IgD-negative memory B cell (primary cell): Measurements from ENCODE around the gene PVALEF. TPM values are rescaled to one million over a fixed set of nuclear protein-coding genes. Genes with fewer than 3 reads are reported as not detected.

Experiments
- H3K27ac Mint-ChIP-seq, 3 donors: one replicate each; pipeline ENCODE4 v1.8.0; 2020 to 2022; ENCODE audit warnings: mild to moderate bottlenecking in 3 of 3, mixed read lengths in 3 of 3, moderate library complexity in 1 of 3
- H3K27me3 Mint-ChIP-seq: one replicate; pipeline ENCODE4 v1.8.0; 2021; ENCODE audit warnings: mixed read lengths
- H3K36me3 Mint-ChIP-seq: one replicate; pipeline ENCODE4 v1.8.0; 2020; ENCODE audit warnings: mild to moderate bottlenecking, mixed read lengths
- H3K4me1 Mint-ChIP-seq, 3 donors: one replicate each; pipeline ENCODE4 v1.8.0; 2020 to 2022; ENCODE audit warnings: mixed read lengths in 3 of 3, mild to moderate bottlenecking in 1 of 3
- H3K4me3 Mint-ChIP-seq, 4 donors: one replicate each; pipeline ENCODE4 v1.8.0; 2020 to 2022; ENCODE audit warnings: mild to moderate bottlenecking in 4 of 4, mixed read lengths in 4 of 4, moderate library complexity in 3 of 4
- H3K9me3 Mint-ChIP-seq, 3 donors: one replicate each; pipeline ENCODE4 v1.8.0; 2020 to 2021; ENCODE audit warnings: mixed read lengths in 3 of 3, mild to moderate bottlenecking in 1 of 3
- polyA plus RNA-seq: library from polyadenylated mRNA; unstranded; fragments of 300-500 nt; fragmentation: Illumina TruSeq; gene quantifications from one replicate; pipeline ENCODE4 v1.2.3, GENCODE V29; 2021

Gene PVALEF
- polyA plus RNA-seq, 1 donor from 2014 or later, result not detected

GRCh38 chr17:81160747-81161453 is 4.4 kb upstream of the PVALEF start:
- H3K4me3 Mint-ChIP-seq, result peak overlapping the region in 1 of 4 donors; percentile 17

GRCh38 chr17:81161536-81161935 is 3.8 kb upstream of the PVALEF start:
- H3K9me3 Mint-ChIP-seq, result no peaks in the 10 kb centered on the region
- no peak overlapping the region for H3K4me3 Mint-ChIP-seq
- peaks cover 24% of the 10 kb centered on the region for H3K27me3 Mint-ChIP-seq
- no peaks in the 10 kb centered on the region for H3K36me3 Mint-ChIP-seq
- peaks cover 0 to 2% (median 0%) of the 10 kb centered on the region in 3 donors for H3K4me1 Mint-ChIP-seq
- no peak overlapping the region for H3K27ac Mint-ChIP-seq

More at GRCh38 chr17:81160747-81161453, 4.4 kb upstream of the PVALEF start:
- H3K9me3 Mint-ChIP-seq, result no peaks in the 10 kb centered on the region
- H3K27ac Mint-ChIP-seq, result no peak overlapping the region
- H3K4me1 Mint-ChIP-seq, result peaks cover 0 to 2% (median 0%) of the 10 kb centered on the region in 3 donors
- no peaks in the 10 kb centered on the region for H3K36me3 Mint-ChIP-seq
- H3K27me3 Mint-ChIP-seq, result peaks cover 24% of the 10 kb centered on the region

GRCh38 chr17:81161972-81162371 is 3.3 kb upstream of the PVALEF start:
- Mint-ChIP-seq H3K36me3 (no peaks in the 10 kb centered on the region), H3K4me3 (no peak overlapping the region), H3K4me1 (peaks cover 0 to 2% (median 0%) of the 10 kb centered on the region in 3 donors), H3K27me3 (peaks cover 24% of the 10 kb centered on the region), H3K9me3 (no peaks in the 10 kb centered on the region), H3K27ac (no peak overlapping the region)

GRCh38 chr17:81162491-81162890 is 2.8 kb upstream of the PVALEF start:
- no peak overlapping the region for H3K27ac Mint-ChIP-seq
- H3K9me3 Mint-ChIP-seq, result no peaks in the 10 kb centered on the region
- H3K4me1 Mint-ChIP-seq, result peaks cover 0 to under 1% (median 0%) of the 10 kb centered on the region in 3 donors
- H3K4me3 Mint-ChIP-seq, result no peak overlapping the region
- peaks cover 27% of the 10 kb centered on the region for H3K27me3 Mint-ChIP-seq
- H3K36me3 Mint-ChIP-seq, result no peaks in the 10 kb centered on the region

GRCh38 chr17:81163051-81163695 is 2.1 kb upstream of the PVALEF start:
- H3K4me3 Mint-ChIP-seq, result no peak overlapping the region
- H3K36me3 Mint-ChIP-seq, result no peaks in the 10 kb centered on the region
- H3K27ac Mint-ChIP-seq, result no peak overlapping the region
- H3K9me3 Mint-ChIP-seq, result no peaks in the 10 kb centered on the region
- H3K27me3 Mint-ChIP-seq, result peaks cover 27% of the 10 kb centered on the region
- H3K4me1 Mint-ChIP-seq, result no peaks in the 10 kb centered on the region

GRCh38 chr17:81163703-81164370 is 1.5 kb upstream of the PVALEF start:
- peaks cover 27% of the 10 kb centered on the region for H3K27me3 Mint-ChIP-seq
- H3K4me3 Mint-ChIP-seq, result peak overlapping the region in 1 of 4 donors; percentile 48
- H3K9me3 Mint-ChIP-seq, result no peaks in the 10 kb centered on the region
- H3K36me3 Mint-ChIP-seq, result no peaks in the 10 kb centered on the region
- no peak overlapping the region for H3K27ac Mint-ChIP-seq
- no peaks in the 10 kb centered on the region for H3K4me1 Mint-ChIP-seq

- Mint-ChIP-seq H3K27ac (no peak overlapping the region), H3K9me3 (no peaks in the 10 kb centered on the region), H3K4me3 (peak overlapping the region in 1 of 4 donors; percentile 57), H3K4me1 (no peaks in the 10 kb centered on the region), H3K27me3 (peaks cover 27% of the 10 kb centered on the region), H3K36me3 (no peaks in the 10 kb centered on the region)
Observed at GRCh38 chr17:81164371-81165245, 699 bp upstream of the PVALEF start.

- Mint-ChIP-seq H3K4me1 (no peaks in the 10 kb centered on the region), H3K4me3 (peak within 1 kb of the TSS in 1 of 4 donors; percentile 57)
Observed at GRCh38 chr17:81166033-81166492, 756 bp downstream of the PVALEF start, which contains the start of gene AATK. TSS of gene AATK (minus strand) at chr17:81166221. CDS start at chr17:81165992, 229 bp downstream.

GRCh38 chr17:81167194-81167524 is 1.9 kb downstream of the PVALEF start:
- H3K27ac Mint-ChIP-seq, result no peak overlapping the region
- no peaks in the 10 kb centered on the region for H3K36me3 Mint-ChIP-seq
- H3K27me3 Mint-ChIP-seq, result peaks cover 24% of the 10 kb centered on the region
- no peaks in the 10 kb centered on the region for H3K9me3 Mint-ChIP-seq
- no peaks in the 10 kb centered on the region for H3K4me1 Mint-ChIP-seq
- no peak overlapping the region for H3K4me3 Mint-ChIP-seq

More at GRCh38 chr17:81166033-81166492, 756 bp downstream of the PVALEF start, which contains the start of gene AATK:
- H3K27me3 Mint-ChIP-seq, result peaks cover 27% of the 10 kb centered on the region
- no peak within 1 kb of the TSS for H3K27ac Mint-ChIP-seq
- H3K9me3 Mint-ChIP-seq, result no peaks in the 10 kb centered on the region
- H3K36me3 Mint-ChIP-seq, result no peaks in the 10 kb centered on the region

GRCh38 chr17:81167638-81168037 is 2.3 kb downstream of the PVALEF start:
- H3K36me3 Mint-ChIP-seq, result no peaks in the 10 kb centered on the region
- H3K4me1 Mint-ChIP-seq, result no peaks in the 10 kb centered on the region
- no peaks in the 10 kb centered on the region for H3K9me3 Mint-ChIP-seq
- H3K27ac Mint-ChIP-seq, result no peak overlapping the region
- H3K27me3 Mint-ChIP-seq, result peaks cover 24% of the 10 kb centered on the region
- H3K4me3 Mint-ChIP-seq, result no peak overlapping the region

GRCh38 chr17:81169870-81170309 is 4.6 kb downstream of the PVALEF start:
- Mint-ChIP-seq H3K9me3 (peaks cover 0 to under 1% (median 0%) of the 10 kb centered on the region in 3 donors), H3K27me3 (peaks cover 10% of the 10 kb centered on the region), H3K36me3 (no peaks in the 10 kb centered on the region), H3K27ac (no peak overlapping the region), H3K4me3 (no peak overlapping the region), H3K4me1 (no peaks in the 10 kb centered on the region)

GRCh38 chr17:81170727-81171494 is 5.6 kb downstream of the PVALEF start:
- Mint-ChIP-seq H3K27me3 (peaks cover 4% of the 10 kb centered on the region), H3K4me3 (no peak overlapping the region), H3K27ac (no peak overlapping the region), H3K4me1 (no peaks in the 10 kb centered on the region), H3K36me3 (no peaks in the 10 kb centered on the region), H3K9me3 (peaks cover 0 to 9% (median 4%) of the 10 kb centered on the region in 3 donors)

- no peak overlapping the region for H3K27ac Mint-ChIP-seq
- H3K4me1 Mint-ChIP-seq, result no peaks in the 10 kb centered on the region
- no peak overlapping the region for H3K4me3 Mint-ChIP-seq
- peaks cover 0 to 9% (median 4%) of the 10 kb centered on the region in 3 donors for H3K9me3 Mint-ChIP-seq
- no peaks in the 10 kb centered on the region for H3K36me3 Mint-ChIP-seq
- H3K27me3 Mint-ChIP-seq, result peaks cover 4% of the 10 kb centered on the region
Observed at GRCh38 chr17:81171941-81172340, 6.6 kb downstream of the PVALEF start.
